HG03025 (cell line): Measurements from ENCODE around the gene LRRC39.
A peak's percentile ranks its signal among the peaks of the same experiment; 100 is the strongest.
"Not testable (repeated sequence)": the region's sequence is repeated elsewhere in the genome, so short reads cannot be mapped to it uniquely, and the experiment has no call there.

Source experiments
- ATAC-seq: cut with Tn5 transposase; IDR thresholded peaks from one replicate; pipeline ENCODE4 v1.9.1; 2021; ENCODE audit warnings: mild to moderate bottlenecking, moderate library complexity; ENCODE audit not compliant: unreplicated experiment, low FRiP score

Gene LRRC39

DNA sequence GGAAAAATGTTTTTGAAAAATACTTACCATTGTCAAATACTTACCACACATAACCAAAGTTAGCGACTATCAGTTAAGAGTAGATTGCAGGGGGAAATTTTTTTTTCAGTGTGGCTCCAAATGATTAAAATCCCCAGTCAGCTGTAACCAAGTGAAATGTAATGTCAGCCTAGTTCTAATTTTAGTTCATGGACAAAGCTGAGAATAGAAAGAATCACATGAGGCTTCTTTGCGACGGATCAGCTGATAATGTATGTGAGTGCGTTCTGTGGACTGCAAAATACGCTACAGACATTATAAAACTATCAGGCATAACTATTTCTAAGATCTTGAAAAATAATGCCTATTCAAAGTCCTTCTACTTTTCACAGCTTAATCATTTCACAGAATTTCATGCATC lies at the start of gene LRRC39:
Gene LRRC39, minus strand, starts transcription at position 166 of the 400 bp plus-strand sequence. CDS start 9,740 bp downstream, outside the sequence.
- ATAC-seq = no peak

GRCh38 chr1:100222428-100222827 lies 44.4 kb upstream of the LRRC39 start:
- no peak for ATAC-seq

GRCh38 chr1:100219883-100220282 lies 41.8 kb upstream of the LRRC39 start:
- ATAC-seq = no peak

DNA sequence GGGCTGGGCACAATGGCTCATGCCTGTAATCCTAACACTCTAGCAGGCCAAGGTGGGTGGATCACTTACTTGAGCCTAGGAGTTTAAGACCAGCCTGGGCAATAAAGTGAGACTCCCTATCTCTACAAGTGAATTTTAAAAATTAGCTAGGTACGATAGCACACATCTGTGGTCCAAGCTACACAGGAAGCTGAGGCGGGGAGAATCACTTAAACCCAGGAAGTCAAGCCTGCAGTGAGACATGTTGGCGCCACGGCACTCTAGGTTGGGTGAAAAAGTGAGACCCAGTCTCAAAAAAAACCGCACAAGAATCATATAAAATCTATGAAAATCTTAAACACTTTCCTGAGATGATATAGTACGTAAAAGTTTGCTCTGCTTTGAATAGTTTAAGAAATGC lies 41.4 kb upstream of the LRRC39 start:
- ATAC-seq = no peak

- ATAC-seq = no peak
Observed at GRCh38 chr1:100217834-100218233, 39.8 kb upstream of the LRRC39 start.

- no peak for ATAC-seq
Observed at GRCh38 chr1:100215101-100215500, 37.0 kb upstream of the LRRC39 start.

DNA sequence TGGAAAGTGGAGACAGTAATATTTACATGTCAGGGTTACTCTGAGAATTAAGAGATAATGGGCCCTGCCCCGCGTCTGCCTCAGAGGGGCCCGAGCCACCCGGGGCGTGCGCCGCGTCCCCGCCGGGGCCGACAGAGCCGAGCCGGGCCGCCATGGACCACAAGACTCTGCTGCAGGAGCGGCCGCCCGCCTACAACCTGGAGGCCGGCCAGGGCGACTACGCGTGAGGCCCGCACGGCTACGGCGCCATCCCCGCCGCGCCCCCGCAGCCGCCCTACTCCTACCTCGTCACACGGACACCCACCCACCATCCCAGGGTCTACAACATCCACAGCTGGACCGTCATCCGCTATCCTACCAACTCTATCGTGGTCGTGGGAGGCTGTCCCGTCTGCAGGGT lies 35.1 kb upstream of the LRRC39 start:
- no peak for ATAC-seq

GRCh38 chr1:100206301-100206700 lies 28.2 kb upstream of the LRRC39 start:
- ATAC-seq = no peak

- not testable (repeated sequence) for ATAC-seq
Observed at GRCh38 chr1:100205593-100205992, 27.5 kb upstream of the LRRC39 start.

- not testable (repeated sequence) for ATAC-seq
Observed at GRCh38 chr1:100205103-100205502, 27.0 kb upstream of the LRRC39 start.

DNA sequence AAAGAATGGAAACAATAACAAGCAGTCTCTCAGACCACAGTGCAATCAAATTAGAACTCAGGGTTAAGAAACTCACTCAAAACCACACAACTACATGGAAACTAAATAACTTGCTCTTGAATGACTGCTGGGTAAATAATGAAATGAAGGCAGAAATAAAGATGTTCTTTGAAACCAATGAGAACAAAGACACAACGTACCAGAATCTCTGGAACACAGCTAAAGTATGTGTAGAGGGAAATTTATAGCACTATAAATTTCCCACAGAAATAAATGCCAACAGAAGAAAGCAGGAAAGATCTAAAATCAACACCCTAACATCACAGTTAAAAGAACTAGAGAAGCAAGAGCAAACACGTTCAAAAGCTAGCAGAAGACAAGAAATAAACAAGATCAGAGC lies 24.6 kb upstream of the LRRC39 start:
- ATAC-seq = not testable (repeated sequence)

DNA sequence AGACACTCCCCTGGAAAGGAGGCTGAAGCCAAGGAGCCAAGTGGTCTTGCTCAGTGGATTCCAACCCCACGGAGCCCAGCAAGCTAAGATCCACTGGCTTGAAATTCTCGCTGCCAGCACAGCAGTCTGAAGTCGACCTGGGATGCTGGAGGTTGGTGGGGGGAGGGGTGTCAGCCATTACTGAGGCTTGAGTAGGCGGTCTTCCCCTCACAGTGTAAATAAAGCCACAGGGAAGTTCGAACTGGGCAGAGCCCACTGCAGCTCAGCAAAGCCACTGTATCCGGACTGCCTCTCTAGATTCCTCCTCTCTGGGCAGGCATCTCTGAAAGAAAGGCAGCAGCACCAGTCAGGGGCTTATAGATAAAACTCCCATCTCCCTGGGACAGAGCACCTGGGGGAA lies 22.0 kb upstream of the LRRC39 start:
- not testable (repeated sequence) for ATAC-seq

GRCh38 chr1:100198596-100198995 lies 20.5 kb upstream of the LRRC39 start:
- ATAC-seq = no peak

DNA sequence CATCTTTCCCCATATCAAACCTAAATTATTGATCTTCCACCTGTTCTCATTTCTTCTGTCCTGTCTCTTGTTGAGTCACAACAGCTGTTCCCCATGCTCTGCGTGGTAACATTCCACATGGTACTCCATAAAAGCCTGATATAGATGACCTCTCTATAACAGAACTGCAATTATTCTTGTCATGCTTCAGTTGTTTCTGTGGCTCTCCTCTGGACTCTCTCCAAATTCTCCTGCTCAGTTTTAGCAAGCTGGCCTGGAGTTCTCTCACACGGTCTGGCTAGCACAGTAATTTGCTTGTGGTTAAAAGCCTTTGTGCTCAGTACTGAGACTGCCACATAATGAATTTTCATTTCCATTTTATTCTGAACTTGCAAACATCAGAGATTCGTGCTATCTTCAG lies 10.6 kb upstream of the LRRC39 start:
- no peak for ATAC-seq

DNA sequence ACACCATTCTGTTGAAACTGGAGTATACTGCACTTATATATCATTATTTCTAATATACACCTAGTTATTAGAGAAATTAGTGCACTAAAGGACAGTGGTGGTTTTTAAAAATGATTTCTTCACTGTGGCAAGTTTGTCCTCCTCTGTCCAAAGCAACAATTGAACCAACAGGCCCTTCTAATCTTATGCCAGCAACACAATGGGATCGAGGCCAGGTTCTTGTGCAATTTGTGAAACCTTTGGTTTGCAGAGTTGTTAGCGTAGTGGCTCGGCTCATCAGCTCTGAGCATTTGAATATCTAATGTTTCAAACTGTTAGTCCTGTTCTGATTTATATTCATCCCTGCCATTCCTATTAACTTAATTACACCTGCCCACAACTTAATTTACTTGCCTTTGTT lies 9.9 kb upstream of the LRRC39 start:
- no peak for ATAC-seq

DNA sequence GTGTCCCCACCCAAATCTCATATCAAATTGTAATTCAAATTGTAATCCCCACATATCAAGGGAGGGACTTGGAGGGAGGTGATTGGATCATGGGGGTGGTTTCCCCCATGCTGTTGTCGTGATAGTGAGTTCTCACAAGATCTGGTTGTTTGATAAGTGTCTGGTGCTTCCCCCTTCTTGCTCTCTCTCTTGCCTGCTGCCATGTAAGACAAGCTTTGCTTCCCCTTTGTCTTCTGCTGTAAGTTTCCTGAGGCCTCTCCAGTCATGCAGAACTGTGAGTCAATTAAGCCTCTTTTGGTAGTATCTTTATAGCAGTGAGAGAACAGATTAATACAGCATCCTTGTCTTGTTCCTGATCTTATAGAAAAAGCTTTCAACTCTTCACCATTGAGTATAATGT lies 6.5 kb upstream of the LRRC39 start:
- ATAC-seq = no peak

DNA sequence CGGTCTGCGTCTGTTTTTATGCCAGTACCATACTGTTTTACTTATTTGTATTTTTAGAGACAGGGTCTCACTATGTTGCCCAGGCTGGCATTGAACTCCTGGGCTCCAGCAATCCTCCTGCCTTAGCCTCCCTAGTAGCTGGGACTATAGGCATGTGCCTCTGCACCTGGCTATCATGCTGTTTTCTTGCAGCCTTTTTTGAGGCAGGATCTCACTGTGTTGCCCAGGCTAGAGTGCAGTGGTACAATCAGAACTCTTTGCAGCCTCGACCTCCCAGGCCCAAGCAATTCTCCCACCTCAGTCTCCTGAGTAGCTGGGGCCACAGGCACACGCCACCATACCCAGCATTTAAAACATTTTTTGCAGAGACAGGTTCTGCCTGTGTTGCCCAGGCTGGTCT lies 5.3 kb upstream of the LRRC39 start:
- no peak for ATAC-seq

- ATAC-seq = no peak
Observed at GRCh38 chr1:100177295-100178041, 588 bp downstream of the LRRC39 start.

DNA sequence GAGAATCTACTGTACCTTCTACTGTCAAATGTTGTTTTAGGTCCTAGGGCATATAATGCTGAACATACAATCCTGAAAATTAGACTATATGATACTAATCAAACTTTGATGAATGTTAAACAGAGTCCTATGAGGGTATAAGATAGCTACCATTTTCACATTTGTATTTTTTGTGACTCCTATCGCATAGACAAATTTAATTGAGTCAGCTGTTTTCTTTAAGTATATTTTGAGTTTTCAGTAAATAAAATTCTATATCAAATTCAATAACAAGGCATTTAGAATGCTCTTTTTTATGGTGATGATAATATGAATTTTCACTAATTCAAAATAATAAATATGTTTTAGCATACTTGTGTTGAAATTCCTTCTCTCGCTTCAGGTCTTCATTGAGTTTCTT lies 10.0 kb downstream of the LRRC39 start:
- no peak for ATAC-seq

GRCh38 chr1:100164702-100165101 lies 13.4 kb downstream of the LRRC39 start:
- no peak for ATAC-seq

DNA sequence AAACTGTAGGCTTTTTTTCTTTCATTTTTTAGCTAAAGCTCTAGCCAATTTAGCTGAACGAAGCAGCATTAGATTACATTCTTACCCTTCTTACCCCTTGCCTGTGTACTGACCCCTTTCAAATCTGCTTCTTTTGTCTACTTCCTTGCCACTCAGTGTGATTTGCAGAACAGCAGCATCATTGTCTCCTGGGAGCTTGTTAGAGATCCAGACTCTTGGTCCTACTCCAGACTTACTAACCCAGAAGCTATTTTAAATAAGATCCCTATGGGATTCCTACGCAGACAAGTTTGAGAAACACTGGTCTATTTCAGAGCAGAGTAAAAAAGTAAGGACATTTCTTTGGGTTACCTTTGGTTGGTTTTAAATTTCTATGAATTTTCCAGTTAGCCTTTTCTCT lies 13.8 kb downstream of the LRRC39 start:
- no peak for ATAC-seq

GRCh38 chr1:100162881-100163280 lies 15.2 kb downstream of the LRRC39 start:
- no peak for ATAC-seq

- peak; percentile 87 for ATAC-seq
Observed at GRCh38 chr1:100152271-100152670, 25.8 kb downstream of the LRRC39 start.
